Activated naive CD4-positive, alpha-beta T cell treated with anti-CD3 and anti-CD28 coated beads, Interleukin-2, amount 50 U/mL, for 72 hours (primary cell): ENCODE measurements around the gene HNRNPAB. TPM values are rescaled to one million over a fixed set of nuclear protein-coding genes. Genes with fewer than 3 reads are reported as not detected.
"Not testable (repeated sequence)": the region's sequence is repeated elsewhere in the genome, so short reads cannot be mapped to it uniquely, and the experiment has no call there.

Experiments
- ATAC-seq, 2 donors: fragments of 150-1000 bp; cut with Tn5 transposase; 2 replicates each; pipeline ENCODE4 v1.10.0; 2021; ENCODE audit warnings: mild to moderate bottlenecking in 2 of 2, moderate library complexity in 2 of 2
- DNase-seq, 2 donors: peaks; one replicate each; pipeline ENCODE4 v3.0.0; 2021 to 2022; ENCODE audit warnings: low spot score in 2 of 2
- H3K27ac Mint-ChIP-seq, 2 donors: one replicate each; pipeline ENCODE4 v1.8.0; 2022; ENCODE audit warnings: mild to moderate bottlenecking in 2 of 2, mixed read lengths in 2 of 2
- H3K36me3 Mint-ChIP-seq, 2 donors: one replicate each; pipeline ENCODE4 v1.8.0; 2022; ENCODE audit warnings: mixed read lengths in 2 of 2
- H3K9me3 Mint-ChIP-seq, 2 donors: one replicate each; pipeline ENCODE4 v1.8.0; 2022; ENCODE audit warnings: mixed read lengths in 2 of 2
- total RNA-seq, 2 donors: library from RNA; stranded (reverse); gene quantifications; one replicate each; pipeline ENCODE4 v1.2.3, GENCODE V29; 2022

Gene HNRNPAB
- total RNA-seq, 2 donors from 2014 or later: 232 to 253 TPM

DNA sequence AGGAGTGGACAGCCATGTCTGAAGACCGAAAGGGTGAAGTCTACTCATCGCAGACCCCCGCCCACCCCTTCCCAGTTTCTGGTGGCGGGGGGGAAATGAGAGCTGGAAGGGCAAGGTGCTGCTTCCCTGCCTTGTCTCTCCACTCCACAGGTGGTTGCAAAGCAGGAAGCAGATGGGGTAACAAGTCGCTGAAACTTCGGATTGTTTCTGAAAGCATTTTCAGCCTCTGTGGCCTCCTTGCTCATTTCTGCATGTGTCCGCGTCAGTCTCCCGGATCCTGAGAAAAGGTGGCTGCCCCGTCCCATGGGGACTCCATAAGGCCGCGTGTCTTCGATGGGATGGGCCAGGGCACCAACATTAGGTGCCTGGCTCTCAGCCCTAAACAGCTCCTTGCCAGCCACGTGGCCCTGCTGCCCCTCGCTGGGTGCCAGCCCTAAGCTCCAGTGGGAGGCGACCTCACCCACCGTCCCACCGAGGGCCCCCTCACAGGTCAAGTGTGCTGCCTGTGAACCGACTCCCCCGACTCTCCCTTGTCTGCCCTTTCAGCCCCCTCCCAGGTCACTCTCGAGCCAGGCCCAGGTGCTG, 27.3 kb downstream of the HNRNPAB start:
- ATAC-seq: peak; percentile 2 to 6

DNA sequence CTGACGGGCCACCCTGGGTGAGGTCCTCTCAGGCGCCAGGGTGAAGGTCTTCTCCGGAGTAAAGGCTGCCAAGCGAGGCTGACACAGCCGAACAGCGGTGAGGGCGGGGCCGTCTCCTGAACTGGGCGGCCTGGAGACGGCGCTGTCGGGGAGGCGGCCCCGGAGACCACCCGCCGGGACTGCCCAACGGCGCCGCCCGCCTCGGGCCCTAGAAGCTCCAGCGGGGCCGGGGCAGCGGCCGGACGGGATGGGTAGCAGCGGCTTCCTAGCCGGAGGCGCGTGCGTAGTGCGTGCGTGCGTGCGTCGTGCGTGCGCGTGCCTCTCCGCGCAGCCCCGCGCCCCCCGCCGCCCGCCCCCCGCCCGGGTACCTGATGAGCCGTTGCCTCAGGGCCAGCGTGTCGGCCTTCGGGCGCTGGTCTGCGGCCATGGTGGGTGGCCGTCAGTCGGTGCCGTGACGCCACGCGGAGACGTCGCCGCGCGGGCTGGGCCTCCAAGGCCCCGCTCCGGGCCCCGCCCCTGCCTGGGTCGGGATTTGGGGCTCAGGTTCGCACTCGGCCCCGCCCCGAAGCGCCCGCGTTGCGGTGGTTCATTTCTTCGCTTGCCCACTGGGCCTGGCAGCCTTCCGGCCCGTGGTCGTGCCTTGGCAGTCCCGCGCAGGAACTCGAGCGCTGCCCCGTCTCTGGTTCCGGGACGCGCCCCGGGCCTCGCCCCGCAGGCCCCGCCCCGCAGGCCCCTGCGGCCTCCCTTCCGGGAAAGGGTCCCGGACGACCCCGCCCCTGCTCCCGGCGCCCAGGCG, 28.0 kb downstream of the HNRNPAB start, which contains the start of gene PHYKPL:
TSS of gene PHYKPL (minus strand) at position 679 of the 796 bp plus-strand sequence. CDS start at position 427, 252 bp downstream.
- Mint-ChIP-seq H3K27ac (peak within 1 kb of the TSS; percentile 87 to 93), H3K9me3 (no peaks in the 10 kb centered on the region), H3K36me3 (peaks cover 39 to 42% of the 10 kb centered on the region in 2 donors)
- DNase-seq (peak; percentile 71 to 83), ATAC-seq (peak; percentile 77)

More for the DNA sequence above, 27.3 kb downstream of the HNRNPAB start:
- Mint-ChIP-seq H3K9me3 (no peaks in the 10 kb centered on the region), H3K36me3 (peaks cover 42 to 49% of the 10 kb centered on the region in 2 donors), H3K27ac (peak overlapping the region; percentile 87 to 90)
- DNase-seq: no peak

GRCh38 chr5:178232920-178233429, 28.6 kb downstream of the HNRNPAB start:
- H3K27ac Mint-ChIP-seq: peak overlapping the region; percentile 73 to 88
- H3K36me3 Mint-ChIP-seq: peaks cover 32 to 36% of the 10 kb centered on the region in 2 donors
- H3K9me3 Mint-ChIP-seq: no peaks in the 10 kb centered on the region
- DNase-seq: no peak
- no peak for ATAC-seq

DNA sequence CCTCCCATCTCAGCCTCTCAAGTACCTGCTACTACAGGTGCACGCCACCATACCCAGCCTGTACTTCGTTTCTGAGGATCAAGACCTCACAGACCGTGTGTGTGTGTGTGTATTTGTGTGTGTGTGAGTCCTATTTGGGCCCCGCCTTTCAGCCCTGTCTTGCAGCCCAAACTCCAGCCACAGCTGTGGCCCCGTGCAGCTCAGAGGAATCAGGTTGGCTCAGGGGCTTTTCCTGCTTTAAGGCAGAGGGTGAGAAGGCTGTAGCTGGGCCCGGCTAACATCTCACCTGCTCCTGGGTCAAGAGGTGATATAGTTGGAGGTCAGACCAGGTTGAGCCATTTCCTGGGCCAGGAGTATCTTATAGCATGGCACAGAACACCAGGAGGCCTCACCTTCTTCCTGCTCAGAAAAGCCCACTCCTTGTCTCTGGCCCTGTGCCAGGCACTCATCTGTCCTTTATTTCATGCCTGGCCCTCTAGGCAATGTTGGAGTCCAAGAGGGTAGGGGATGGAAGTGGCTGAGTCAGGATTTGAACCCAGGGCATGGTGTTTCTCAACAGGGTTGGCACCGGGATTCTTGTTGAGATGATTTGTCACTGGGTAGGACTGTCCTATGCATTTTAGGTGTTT, 29.9 kb downstream of the HNRNPAB start:
- peaks cover 24 to 25% of the 10 kb centered on the region in 2 donors for H3K36me3 Mint-ChIP-seq
- DNase-seq: no peak
- H3K27ac Mint-ChIP-seq: no peak overlapping the region
- no peak for ATAC-seq
- H3K9me3 Mint-ChIP-seq: no peaks in the 10 kb centered on the region

DNA sequence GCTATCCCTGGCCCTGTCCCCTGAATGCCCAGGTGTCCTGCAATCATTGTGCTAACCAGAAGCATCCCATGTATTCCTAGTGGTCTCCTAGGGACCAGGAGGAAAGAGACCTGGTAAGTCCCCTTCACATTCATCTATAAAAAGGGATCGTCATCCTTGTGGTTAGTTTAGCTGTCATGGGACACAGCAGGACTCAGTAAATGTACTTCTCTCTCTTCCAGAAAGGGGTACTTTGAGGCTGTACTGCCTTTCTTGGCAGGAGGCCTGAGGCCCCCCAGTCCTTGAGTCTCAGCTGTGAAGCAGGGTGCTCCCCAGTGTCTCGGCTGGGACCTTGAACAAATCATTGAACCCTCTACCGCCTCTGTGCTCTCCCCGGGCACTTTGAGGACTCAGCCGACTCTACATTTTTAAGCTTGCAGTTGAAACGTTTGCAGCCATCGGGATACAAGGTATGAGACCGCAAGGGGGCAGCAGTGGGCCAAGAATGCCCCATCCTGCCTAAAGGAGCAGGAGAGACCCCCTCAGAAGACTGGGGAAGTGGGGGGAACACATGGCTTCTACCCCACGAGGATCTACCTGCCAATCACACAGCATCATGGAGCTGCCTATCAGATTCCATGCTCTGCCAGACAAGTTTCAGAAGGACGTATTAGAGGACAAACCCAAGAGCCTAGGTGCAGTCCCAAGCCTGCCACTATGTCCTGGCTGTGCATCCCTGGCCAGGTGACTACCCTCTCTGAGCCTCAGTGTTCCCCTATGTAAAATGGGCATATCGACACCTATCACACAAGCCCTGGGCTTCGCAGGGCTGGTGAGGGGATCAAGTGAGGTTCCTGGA, 30.6 kb downstream of the HNRNPAB start:
- Mint-ChIP-seq H3K27ac (no peak overlapping the region), H3K9me3 (no peaks in the 10 kb centered on the region), H3K36me3 (peaks cover 16 to 18% of the 10 kb centered on the region in 2 donors)
- peak in 1 of 2 donors; percentile 39 for ATAC-seq
- DNase-seq: peak; percentile 74 to 87

- H3K27ac Mint-ChIP-seq: no peak overlapping the region
- H3K36me3 Mint-ChIP-seq: peaks cover 14 to 15% of the 10 kb centered on the region in 2 donors
- ATAC-seq (no peak), DNase-seq (peak in 1 of 2 donors; percentile 2)
- no peaks in the 10 kb centered on the region for H3K9me3 Mint-ChIP-seq
These were observed 31.2 kb downstream of the HNRNPAB start for GRCh38 chr5:178235588-178235974.

GRCh38 chr5:178236126-178236525, 31.8 kb downstream of the HNRNPAB start:
- DNase-seq (no peak), ATAC-seq (no peak)
- Mint-ChIP-seq H3K9me3 (no peaks in the 10 kb centered on the region), H3K27ac (peak overlapping the region in 1 of 2 donors; percentile 93), H3K36me3 (peaks cover 9% of the 10 kb centered on the region in 2 donors)

DNA sequence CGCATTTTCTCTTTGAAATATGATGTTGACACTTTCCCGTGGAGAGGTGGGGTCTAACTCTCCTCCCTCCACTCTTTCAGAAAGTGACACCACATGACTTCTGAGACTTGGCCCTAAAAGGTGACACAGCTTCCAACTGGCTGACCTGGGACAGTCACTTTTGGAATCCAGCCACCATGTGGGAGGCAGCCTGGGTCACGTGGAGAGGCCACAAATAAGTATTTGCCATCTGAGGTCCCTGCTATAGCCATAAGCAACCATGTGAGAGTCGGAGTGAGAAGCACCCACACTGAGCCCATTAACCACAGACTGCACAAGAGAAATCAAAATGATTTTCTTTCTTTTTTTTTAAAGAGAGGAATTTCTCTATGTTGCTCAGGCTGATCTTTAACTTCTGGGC, 32.3 kb downstream of the HNRNPAB start:
- DNase-seq (no peak), ATAC-seq (no peak)
- Mint-ChIP-seq H3K9me3 (no peaks in the 10 kb centered on the region), H3K36me3 (peaks cover 3 to 4% of the 10 kb centered on the region in 2 donors), H3K27ac (peak overlapping the region in 1 of 2 donors; percentile 93)

DNA sequence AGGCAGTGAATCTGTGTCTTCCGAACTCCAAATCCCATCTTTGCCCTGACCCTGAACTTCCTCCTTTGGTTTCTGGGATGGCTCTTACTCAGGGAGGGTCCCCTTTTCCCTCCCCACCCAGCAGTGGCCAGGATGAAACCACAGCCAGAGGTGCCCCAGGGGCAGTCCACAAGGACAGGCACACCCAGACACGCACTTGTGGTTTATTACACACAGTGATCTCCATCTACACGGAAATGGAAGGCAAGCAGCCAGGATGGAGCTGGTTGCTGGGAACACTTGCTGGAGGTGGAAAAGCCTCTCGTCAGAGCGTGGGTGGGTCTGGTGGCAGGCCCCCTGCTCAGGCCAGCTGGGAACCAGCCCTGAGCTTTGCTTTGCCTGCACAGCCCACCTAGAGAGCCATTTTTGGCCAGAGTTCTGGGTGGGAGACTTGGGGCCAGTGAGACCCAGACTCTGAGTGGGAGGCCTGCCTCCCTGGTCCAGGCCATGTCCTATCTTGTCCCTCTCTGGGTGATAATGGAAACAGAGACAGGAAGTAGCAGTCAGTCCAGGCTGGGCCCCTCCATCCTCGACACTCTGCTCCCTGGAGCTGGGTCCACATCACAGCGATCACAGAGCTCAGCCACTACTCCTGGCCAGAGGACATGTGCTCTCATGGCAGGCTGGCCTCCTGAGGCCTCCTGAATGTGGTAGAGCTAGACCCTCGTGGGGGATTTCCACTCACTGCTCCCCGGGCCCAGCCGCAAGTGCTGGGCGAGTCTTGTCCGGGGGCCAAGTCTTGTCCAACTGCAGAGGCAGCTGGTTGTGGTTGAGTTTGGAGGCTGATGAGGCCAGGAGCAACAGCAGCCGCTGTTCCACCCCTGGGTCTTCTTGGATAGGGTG, 33.3 kb downstream of the HNRNPAB start:
- DNase-seq (peak in 1 of 2 donors; percentile 1), ATAC-seq (no peak)
- H3K36me3 Mint-ChIP-seq: no peaks in the 10 kb centered on the region
- H3K9me3 Mint-ChIP-seq: no peaks in the 10 kb centered on the region
- peak overlapping the region in 1 of 2 donors; percentile 93 for H3K27ac Mint-ChIP-seq

DNA sequence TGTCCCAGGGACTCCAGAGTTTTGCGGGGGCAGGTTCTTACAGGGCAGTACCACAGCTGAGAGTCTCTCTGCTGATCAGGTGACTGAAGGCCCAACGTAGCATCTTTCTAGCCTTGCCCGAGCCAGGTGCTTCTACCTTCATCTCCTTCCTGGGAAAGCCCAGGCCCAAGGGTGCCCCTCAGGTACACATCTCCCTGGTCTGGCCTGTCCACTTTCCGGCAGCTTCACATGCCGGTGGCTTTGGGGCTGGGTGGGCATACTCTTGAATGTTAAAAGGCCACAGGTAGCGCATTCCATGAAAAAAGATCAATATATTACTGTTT, 33.9 kb downstream of the HNRNPAB start:
- Mint-ChIP-seq H3K9me3 (no peaks in the 10 kb centered on the region), H3K36me3 (no peaks in the 10 kb centered on the region), H3K27ac (peak overlapping the region; percentile 72 to 93)
- DNase-seq (no peak), ATAC-seq (no peak)

DNA sequence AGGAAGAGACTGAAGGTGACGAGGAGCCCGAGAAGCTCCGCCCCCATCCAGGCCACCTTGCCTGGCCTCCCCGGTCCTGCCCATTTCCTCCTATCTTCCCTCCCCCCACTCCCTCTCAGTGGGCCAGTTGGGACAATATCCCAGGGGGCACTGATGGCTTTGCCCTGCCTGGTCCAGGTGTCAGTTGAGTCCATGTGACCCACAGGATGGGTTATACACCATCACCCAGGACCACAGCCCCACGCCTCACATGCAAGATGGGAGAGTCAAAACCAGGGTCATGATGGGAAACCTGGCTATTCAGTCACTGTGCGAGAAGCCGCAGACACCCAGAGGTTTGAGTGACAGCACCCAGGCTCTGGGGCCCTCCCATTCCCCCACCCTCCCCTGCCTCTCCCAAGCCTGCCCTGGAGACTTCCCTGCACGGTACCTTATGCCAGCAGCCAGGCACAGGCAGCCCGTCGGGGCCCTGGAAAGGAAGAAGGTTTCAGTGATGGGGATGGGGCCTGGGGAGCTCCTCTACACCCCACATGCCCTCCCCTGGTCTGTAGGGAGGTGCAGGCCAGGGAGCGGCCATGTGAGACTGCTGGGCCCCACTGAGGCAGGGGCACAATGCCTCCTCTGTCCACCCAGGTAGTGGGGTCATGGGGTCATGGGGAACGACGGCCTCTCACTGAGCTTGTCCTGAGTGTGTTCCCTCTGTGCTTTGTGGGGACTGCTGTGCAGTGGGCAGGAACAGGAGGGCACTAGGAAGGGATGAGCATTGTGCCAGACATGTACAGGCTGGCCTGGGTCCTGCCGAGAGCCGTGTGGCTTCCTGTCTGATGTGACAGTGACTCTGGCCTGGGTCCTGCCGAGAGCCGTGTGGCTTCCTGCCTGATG, 34.6 kb downstream of the HNRNPAB start:
- Mint-ChIP-seq H3K36me3 (no peaks in the 10 kb centered on the region), H3K27ac (peak overlapping the region; percentile 72 to 93), H3K9me3 (no peaks in the 10 kb centered on the region)
- ATAC-seq (peak; percentile 48 to 74), DNase-seq (peak in 1 of 2 donors; percentile 73)

DNA sequence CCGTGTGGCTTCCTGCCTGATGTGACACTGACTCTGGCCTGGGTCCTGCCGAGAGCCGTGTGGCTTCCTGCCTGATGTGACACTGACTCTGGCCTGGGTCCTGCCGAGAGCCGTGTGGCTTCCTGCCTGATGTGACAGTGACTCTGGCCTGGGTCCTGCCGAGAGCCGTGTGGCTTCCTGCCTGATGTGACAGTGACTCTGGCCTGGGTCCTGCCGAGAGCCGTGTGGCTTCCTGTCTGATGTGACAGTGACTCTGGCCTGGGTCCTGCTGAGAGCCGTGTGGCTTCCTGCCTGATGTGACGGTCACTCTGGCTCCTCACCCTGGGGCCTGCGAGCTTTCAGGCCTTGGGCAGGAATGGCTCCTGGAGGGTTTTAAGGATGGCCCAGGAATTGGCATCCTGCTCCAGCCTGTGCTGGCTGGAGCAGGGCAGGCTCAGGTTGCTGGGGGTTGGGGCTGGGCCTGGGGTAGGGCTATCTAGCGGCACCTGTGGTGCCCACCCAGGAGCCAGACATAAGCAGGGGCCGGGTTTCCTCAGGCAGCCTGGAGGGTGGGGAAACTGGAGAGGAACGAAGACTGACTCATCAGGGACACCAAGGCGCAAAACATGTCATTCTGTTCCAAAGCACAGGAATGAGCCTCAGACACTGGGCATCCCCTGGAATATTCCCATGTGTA, 35.4 kb downstream of the HNRNPAB start:
- not testable (repeated sequence) for H3K36me3 Mint-ChIP-seq, H3K9me3 Mint-ChIP-seq
- H3K27ac Mint-ChIP-seq: peak overlapping the region; percentile 50 to 93
- ATAC-seq: peak; percentile 9 to 22
- DNase-seq: peak in 1 of 2 donors; percentile 77

DNA sequence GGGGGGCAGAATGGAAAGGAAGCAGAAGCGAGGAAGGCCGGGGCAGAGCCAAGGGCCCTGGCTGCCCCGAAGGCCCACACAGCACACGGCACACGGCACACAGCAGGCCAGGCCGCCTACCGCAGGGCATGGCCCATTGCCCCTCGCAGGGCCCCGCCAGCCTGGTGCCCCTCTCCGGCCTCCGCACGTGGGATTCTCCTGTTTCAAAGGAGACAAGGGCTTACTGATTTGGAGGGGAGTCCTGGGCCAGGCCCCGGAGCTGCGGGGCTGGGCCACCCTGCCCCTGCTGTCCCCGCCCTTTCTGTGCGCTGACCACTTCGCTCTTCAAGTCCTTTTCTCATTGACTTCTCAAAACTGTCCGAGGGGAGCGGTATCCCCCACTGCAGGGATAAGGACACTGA, 36.0 kb downstream of the HNRNPAB start:
- Mint-ChIP-seq H3K9me3 (no peaks in the 10 kb centered on the region), H3K27ac (peak overlapping the region; percentile 50 to 93), H3K36me3 (no peaks in the 10 kb centered on the region)
- DNase-seq (no peak), ATAC-seq (no peak)

GRCh38 chr5:178240766-178241165, 36.4 kb downstream of the HNRNPAB start:
- no peaks in the 10 kb centered on the region for H3K9me3 Mint-ChIP-seq
- DNase-seq (no peak), ATAC-seq (no peak)
- H3K27ac Mint-ChIP-seq: peak overlapping the region; percentile 23 to 93
- H3K36me3 Mint-ChIP-seq: no peaks in the 10 kb centered on the region
